Mesendoderm (in vitro differentiated cells): ENCODE results near the gene CER1.

Experiments
- DNase-seq: peaks from one replicate; pipeline ENCODE4 v3.0.0; 2013
- H2AK5ac ChIP-seq: 2 replicates; pipeline ENCODE4 v1.6.1; 2013; ENCODE audit warnings: low read length, inconsistent platforms
- H2BK120ac ChIP-seq: 2 replicates; pipeline ENCODE4 v1.6.1; 2013; ENCODE audit warnings: low read depth, mild to moderate bottlenecking, low read length, moderate library complexity, mixed read lengths
- H2BK15ac ChIP-seq: replicated peaks from 2 replicates; pipeline ENCODE4 v1.6.1; 2013; ENCODE audit warnings: low read depth, mild to moderate bottlenecking, moderate library complexity
- H2BK5ac ChIP-seq: 2 replicates; pipeline ENCODE4 v1.6.1; 2013; ENCODE audit warnings: low read length, inconsistent platforms
- H3K18ac ChIP-seq: 2 replicates; pipeline ENCODE4 v1.6.1; 2013; ENCODE audit warnings: mild to moderate bottlenecking, low read length, mixed read lengths
- H3K23ac ChIP-seq: one replicate; pipeline ENCODE4 v1.6.1; 2013; ENCODE audit warnings: low read length
- H3K27ac ChIP-seq: 2 replicates; pipeline ENCODE4 v1.5.1; 2013; ENCODE audit warnings: low read depth, mild to moderate bottlenecking, inconsistent platforms, low read length, moderate library complexity
- H3K27me3 ChIP-seq: 2 replicates; pipeline ENCODE4 v1.6.1; 2013; ENCODE audit warnings: low read length, control low read depth, mild to moderate bottlenecking, inconsistent platforms; ENCODE audit not compliant: insufficient read depth, poor library complexity
- H3K36me3 ChIP-seq: 2 replicates; pipeline ENCODE4 v1.6.1; 2013; ENCODE audit warnings: low read length, inconsistent platforms; ENCODE audit not compliant: control insufficient read depth, insufficient read depth
- H3K4ac ChIP-seq: one replicate; pipeline ENCODE4 v1.6.1; 2013; ENCODE audit warnings: low read depth, mild to moderate bottlenecking, low read length, moderate library complexity
- H3K4me1 ChIP-seq: 2 replicates; pipeline ENCODE4 v1.6.1; 2013; ENCODE audit warnings: low read depth, low read length, inconsistent platforms; ENCODE audit not compliant: control insufficient read depth
- H3K4me2 ChIP-seq: 2 replicates; pipeline ENCODE4 v1.6.1; 2013; ENCODE audit warnings: low read length
- H3K4me3 ChIP-seq: 2 replicates; pipeline ENCODE4 v1.5.1; 2013; ENCODE audit warnings: mild to moderate bottlenecking, low read length
- H3K56ac ChIP-seq: one replicate; pipeline ENCODE4 v1.6.1; 2013; ENCODE audit warnings: low read length
- H3K79me1 ChIP-seq: 2 replicates; pipeline ENCODE4 v1.6.1; 2013; ENCODE audit warnings: low read length, inconsistent platforms
- H3K79me2 ChIP-seq: 2 replicates; pipeline ENCODE4 v1.6.1; 2013; ENCODE audit warnings: mild to moderate bottlenecking, low read length; ENCODE audit not compliant: control insufficient read depth, insufficient read depth
- H3K9ac ChIP-seq: 2 replicates; pipeline ENCODE4 v1.6.1; 2013; ENCODE audit warnings: low read length, inconsistent platforms
- H4K5ac ChIP-seq: one replicate; pipeline ENCODE4 v1.6.1; 2013; ENCODE audit warnings: low read length
- H4K8ac ChIP-seq: one replicate; pipeline ENCODE4 v1.6.1; 2013; ENCODE audit warnings: low read depth, mild to moderate bottlenecking, control low read depth, low read length, moderate library complexity
- WGBS: extraction: QIAGEN DNeasy Blood & Tissue Kit; methylation state at CpG from one replicate; pipeline ENCODE4 v1.1.7; 2013; ENCODE audit warnings: low lambda C conversion rate, missing lambda C conversion rate; ENCODE audit not compliant: insufficient coverage; ENCODE audit errors: extremely low coverage; 5-methylcytosine and 5-hydroxymethylcytosine counted together

The CER1 gene

GRCh38 chr9:14733133-14733532 is 10.6 kb upstream of the CER1 start:
- Histone ChIP-seq H3K9ac (no peak overlapping the region), H2AK5ac (no peak overlapping the region), H3K27me3 (no peaks in the 10 kb centered on the region), H3K18ac (no peak overlapping the region), H3K79me1 (no peaks in the 10 kb centered on the region), H3K27ac (no peak overlapping the region), H3K56ac (no peak overlapping the region), H2BK120ac (no peak overlapping the region), H3K23ac (no peak overlapping the region), H3K36me3 (peaks cover 1% of the 10 kb centered on the region), H2BK5ac (no peak overlapping the region), H3K4me2 (no peak overlapping the region), H3K4ac (no peak overlapping the region), H3K4me1 (peaks cover 7% of the 10 kb centered on the region), H2BK15ac (no peak overlapping the region), H4K8ac (no peak overlapping the region), H3K79me2 (no peaks in the 10 kb centered on the region), H4K5ac (no peak overlapping the region), H3K4me3 (no peak overlapping the region)
- no CpG with 5 or more reads among the region's 5 CpGs for WGBS
- no peak for DNase-seq

GRCh38 chr9:14731294-14731981 is 8.9 kb upstream of the CER1 start:
- Histone ChIP-seq H2AK5ac (peak overlapping the region; percentile 53), H3K18ac (peak overlapping the region; percentile 87), H4K8ac (no peak overlapping the region), H3K27ac (peak overlapping the region; percentile 64), H3K56ac (peak overlapping the region; percentile 66), H3K36me3 (no peaks in the 10 kb centered on the region), H3K27me3 (no peaks in the 10 kb centered on the region), H3K4me2 (no peak overlapping the region), H3K23ac (no peak overlapping the region), H3K4ac (no peak overlapping the region), H4K5ac (peak overlapping the region; percentile 21), H3K4me3 (no peak overlapping the region), H2BK120ac (peak overlapping the region; percentile 67), H2BK5ac (peak overlapping the region; percentile 83), H3K79me1 (no peaks in the 10 kb centered on the region), H3K9ac (no peak overlapping the region), H3K4me1 (peaks cover 4% of the 10 kb centered on the region), H2BK15ac (peak overlapping the region; percentile 57), H3K79me2 (no peaks in the 10 kb centered on the region)
- peak; percentile 42 for DNase-seq
- no CpG with 5 or more reads among the region's 1 CpG for WGBS

- Histone ChIP-seq H3K36me3 (no peaks in the 10 kb centered on the region), H2BK5ac (peak overlapping the region; percentile 28), H3K4ac (peak overlapping the region; percentile 57), H3K18ac (peak overlapping the region; percentile 8), H3K56ac (peak overlapping the region; percentile 11), H3K27me3 (no peaks in the 10 kb centered on the region), H3K9ac (no peak overlapping the region), H3K23ac (no peak overlapping the region), H3K79me1 (no peaks in the 10 kb centered on the region), H2BK120ac (no peak overlapping the region), H3K27ac (no peak overlapping the region), H4K5ac (no peak overlapping the region), H3K79me2 (no peaks in the 10 kb centered on the region), H3K4me2 (no peak overlapping the region), H2BK15ac (no peak overlapping the region), H2AK5ac (peak overlapping the region; percentile 31), H3K4me3 (no peak overlapping the region), H3K4me1 (peaks cover 9% of the 10 kb centered on the region), H4K8ac (no peak overlapping the region)
- no peak for DNase-seq
- WGBS, result no CpG with 5 or more reads among the region's 2 CpGs
These were observed 7.9 kb upstream of the CER1 start for GRCh38 chr9:14730461-14730898.

GRCh38 chr9:14723301-14723700 is 768 bp upstream of the CER1 start:
- H2BK15ac ChIP-seq, result no peak overlapping the region
- peaks cover 6% of the 10 kb centered on the region for H3K36me3 ChIP-seq
- peaks cover 2% of the 10 kb centered on the region for H3K79me1 ChIP-seq
- H3K4me1 ChIP-seq, result peaks cover 7% of the 10 kb centered on the region
- H3K56ac ChIP-seq, result no peak overlapping the region
- H4K5ac ChIP-seq, result no peak overlapping the region
- no peak overlapping the region for H3K27ac ChIP-seq
- H3K4me2 ChIP-seq, result no peak overlapping the region
- H2BK5ac ChIP-seq, result peak overlapping the region; percentile 94
- no peak overlapping the region for H3K18ac ChIP-seq
- H3K23ac ChIP-seq, result no peak overlapping the region
- H4K8ac ChIP-seq, result no peak overlapping the region
- H2BK120ac ChIP-seq, result no peak overlapping the region
- peaks cover 12% of the 10 kb centered on the region for H3K79me2 ChIP-seq
- H3K4me3 ChIP-seq, result no peak overlapping the region
- no CpG with 5 or more reads among the region's 4 CpGs for WGBS
- no peak overlapping the region for H3K4ac ChIP-seq
- H3K27me3 ChIP-seq, result no peaks in the 10 kb centered on the region
- no peak overlapping the region for H2AK5ac ChIP-seq
- H3K9ac ChIP-seq, result no peak overlapping the region
- DNase-seq, result peak; percentile 95

- Histone ChIP-seq H3K4me2 (no peak overlapping the region), H3K9ac (peak overlapping the region; percentile 79), H2AK5ac (no peak overlapping the region), H3K23ac (no peak overlapping the region), H3K4me1 (no peaks in the 10 kb centered on the region), H3K79me2 (peaks cover 12% of the 10 kb centered on the region), H2BK5ac (no peak overlapping the region), H3K56ac (peak overlapping the region; percentile 88), H2BK120ac (no peak overlapping the region), H3K18ac (no peak overlapping the region), H3K27ac (no peak overlapping the region), H4K5ac (no peak overlapping the region), H3K79me1 (peaks cover 2% of the 10 kb centered on the region), H3K4ac (no peak overlapping the region), H3K36me3 (peaks cover 6% of the 10 kb centered on the region), H3K27me3 (no peaks in the 10 kb centered on the region), H2BK15ac (no peak overlapping the region), H4K8ac (no peak overlapping the region), H3K4me3 (peak overlapping the region; percentile 64)
- no peak for DNase-seq
- WGBS, result no CpG with 5 or more reads among the region's 8 CpGs
These were observed 3.2 kb downstream of the CER1 start for GRCh38 chr9:14719231-14719923.
